DMS53 (cell line): ENCODE results near the gene SFRP2.
A peak's percentile ranks its signal among the peaks of the same experiment; 100 is the strongest.

ENCODE experiments used
- DNase-seq: peaks from one replicate; lab custom pipeline; 2025; lab: John Stamatoyannopoulos, UW

SFRP2 gene

GRCh38 chr4:153798420-153798819 lies 9.5 kb upstream of the SFRP2 start:
- DNase-seq = no peak

GRCh38 chr4:153794006-153794405 lies 5.1 kb upstream of the SFRP2 start:
- DNase-seq = no peak

- DNase-seq = no peak
Observed at GRCh38 chr4:153792618-153793247, 3.9 kb upstream of the SFRP2 start.

- peak; percentile 81 for DNase-seq
Observed at GRCh38 chr4:153791746-153792617, 3.1 kb upstream of the SFRP2 start.

- peak; percentile 72 for DNase-seq
Observed at GRCh38 chr4:153790962-153791551, 2.2 kb upstream of the SFRP2 start.

- DNase-seq = peak; percentile 23
Observed at GRCh38 chr4:153790500-153790865, 1.6 kb upstream of the SFRP2 start.

GRCh38 chr4:153789741-153790499 lies 1.0 kb upstream of the SFRP2 start:
- DNase-seq = peak; percentile 55

- no peak for DNase-seq
Observed at GRCh38 chr4:153788051-153788412, 851 bp downstream of the SFRP2 start.

- no peak for DNase-seq
Observed at GRCh38 chr4:153787575-153787974, 1.3 kb downstream of the SFRP2 start.

GRCh38 chr4:153787061-153787560 lies 1.8 kb downstream of the SFRP2 start:
- no peak for DNase-seq

- DNase-seq = peak; percentile 47
Observed at GRCh38 chr4:153785910-153786721, 2.8 kb downstream of the SFRP2 start.

GRCh38 chr4:153784166-153784699 lies 4.7 kb downstream of the SFRP2 start:
- no peak for DNase-seq

GRCh38 chr4:153782581-153782980 lies 6.3 kb downstream of the SFRP2 start:
- no peak for DNase-seq

- no peak for DNase-seq
Observed at GRCh38 chr4:153781717-153782416, 7.0 kb downstream of the SFRP2 start.

- DNase-seq = no peak
Observed at GRCh38 chr4:153781280-153781679, 7.6 kb downstream of the SFRP2 start.

GRCh38 chr4:153780876-153781275 lies 8.0 kb downstream of the SFRP2 start:
- no peak for DNase-seq

- no peak for DNase-seq
Observed at GRCh38 chr4:153780221-153780620, 8.7 kb downstream of the SFRP2 start.

GRCh38 chr4:153778383-153778782 lies 10.5 kb downstream of the SFRP2 start:
- no peak for DNase-seq

- no peak for DNase-seq
Observed at GRCh38 chr4:153777421-153777820, 11.5 kb downstream of the SFRP2 start.

GRCh38 chr4:153776601-153777000 lies 12.3 kb downstream of the SFRP2 start:
- no peak for DNase-seq
